NB4 (cell line): ENCODE results near the gene ASB2.
A peak's percentile ranks its signal among the peaks of the same experiment; 100 is the strongest.

Source experiments
- DNase-seq: peaks from one replicate; pipeline ENCODE4 v3.0.0; 2010; ENCODE audit warnings: low read depth
- H3K4me3 ChIP-seq: one replicate; pipeline ENCODE4 v1.5.1; 2011; ENCODE audit warnings: mild to moderate bottlenecking, low read depth, low read length, moderate library complexity
- CTCF ChIP-seq: IDR thresholded peaks from one replicate; pipeline ENCODE4 v1.5.1; 2012; ENCODE audit warnings: low read depth, low read length
- MAX ChIP-seq: IDR thresholded peaks from 2 replicates; pipeline ENCODE4 v1.6.1; 2011; ENCODE audit warnings: low read depth, low read length
- MYC ChIP-seq: IDR thresholded peaks from 2 replicates; pipeline ENCODE4 v1.6.1; 2011; ENCODE audit warnings: low read depth, low read length
- POLR2A ChIP-seq: IDR thresholded peaks from 2 replicates; pipeline ENCODE4 v1.6.1; 2011; ENCODE audit warnings: mild to moderate bottlenecking; ENCODE audit not compliant: insufficient read length; ENCODE audit errors: extremely low read depth

Gene ASB2

GRCh38 chr14:93994919-93995682, 18.7 kb upstream of the ASB2 start:
- H3K4me3 ChIP-seq = no peak overlapping the region
- DNase-seq = no peak
- TF ChIP-seq MYC (no peak), CTCF (no peak), MAX (no peak), POLR2A (no peak)

- TF ChIP-seq MAX = no peak
- TF ChIP-seq POLR2A = no peak
- no peak for TF ChIP-seq MYC
- no peak for TF ChIP-seq CTCF
- H3K4me3 ChIP-seq = no peak overlapping the region
- DNase-seq = no peak
Observed at GRCh38 chr14:93993382-93993781, 17.0 kb upstream of the ASB2 start.

GRCh38 chr14:93991649-93992048, 15.3 kb upstream of the ASB2 start:
- no peak overlapping the region for H3K4me3 ChIP-seq
- no peak for DNase-seq
- TF ChIP-seq CTCF (no peak), MAX (no peak)

- DNase-seq = no peak
- TF ChIP-seq CTCF (no peak), POLR2A (no peak), MAX (no peak), MYC (no peak)
- H3K4me3 ChIP-seq = no peak overlapping the region
Observed at GRCh38 chr14:93991212-93991611, 14.8 kb upstream of the ASB2 start.

- TF ChIP-seq MYC (no peak), MAX (no peak), CTCF (no peak), POLR2A (no peak)
- H3K4me3 ChIP-seq = no peak overlapping the region
- peak; percentile 30 for DNase-seq
Observed at GRCh38 chr14:93989939-93990338, 13.6 kb upstream of the ASB2 start.
